ENCODE measurements around the gene ZFY.
"Not testable (repeated sequence)": the region's sequence is repeated elsewhere in the genome, so short reads cannot be mapped to it uniquely, and the experiment has no call there.

DNA sequence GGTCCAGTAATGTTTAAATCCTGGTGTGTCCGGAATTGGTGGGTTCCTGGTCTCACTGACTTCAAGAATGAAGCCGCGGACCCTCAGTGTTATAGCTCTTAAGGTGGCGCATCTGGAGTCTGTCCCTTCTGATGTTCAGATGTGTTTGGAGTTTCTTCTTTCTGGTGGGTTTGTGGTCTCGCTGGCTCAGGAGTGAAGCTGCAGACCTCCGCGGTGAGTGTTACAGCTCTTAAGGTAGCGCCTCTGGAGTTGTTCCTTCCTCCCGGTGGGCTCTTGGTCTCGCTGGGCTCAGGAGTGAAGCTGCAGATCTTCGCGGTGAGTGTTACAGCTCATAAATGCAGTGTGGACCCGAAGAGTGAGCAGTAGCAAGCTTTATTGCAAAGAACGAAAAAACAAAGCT, 62.2 kb downstream of the ZFY start:
- TF ChIP-seq, protein P1, sequence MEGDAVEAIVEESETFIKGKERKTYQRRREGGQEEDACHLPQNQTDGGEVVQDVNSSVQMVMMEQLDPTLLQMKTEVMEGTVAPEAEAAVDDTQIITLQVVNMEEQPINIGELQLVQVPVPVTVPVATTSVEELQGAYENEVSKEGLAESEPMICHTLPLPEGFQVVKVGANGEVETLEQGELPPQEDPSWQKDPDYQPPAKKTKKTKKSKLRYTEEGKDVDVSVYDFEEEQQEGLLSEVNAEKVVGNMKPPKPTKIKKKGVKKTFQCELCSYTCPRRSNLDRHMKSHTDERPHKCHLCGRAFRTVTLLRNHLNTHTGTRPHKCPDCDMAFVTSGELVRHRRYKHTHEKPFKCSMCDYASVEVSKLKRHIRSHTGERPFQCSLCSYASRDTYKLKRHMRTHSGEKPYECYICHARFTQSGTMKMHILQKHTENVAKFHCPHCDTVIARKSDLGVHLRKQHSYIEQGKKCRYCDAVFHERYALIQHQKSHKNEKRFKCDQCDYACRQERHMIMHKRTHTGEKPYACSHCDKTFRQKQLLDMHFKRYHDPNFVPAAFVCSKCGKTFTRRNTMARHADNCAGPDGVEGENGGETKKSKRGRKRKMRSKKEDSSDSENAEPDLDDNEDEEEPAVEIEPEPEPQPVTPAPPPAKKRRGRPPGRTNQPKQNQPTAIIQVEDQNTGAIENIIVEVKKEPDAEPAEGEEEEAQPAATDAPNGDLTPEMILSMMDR (IDR thresholded peaks at IDR 0.05): not testable (repeated sequence)
- TF ChIP-seq EZH2 (IDR thresholded peaks at IDR 0.05; ENCODE audit: borderline replicate concordance, insufficient read depth, low read depth, low read length, poor library complexity, severe bottlenecking): not testable (repeated sequence)

Data from B cell (primary cell).